Testis (tissue), 3 donors: ENCODE data around the gene PPP1R10. TPM values are rescaled to one million over a fixed set of nuclear protein-coding genes. Genes with fewer than 3 reads are reported as not detected.

Source experiments
- DNase-seq: peaks from one replicate; pipeline ENCODE4 v3.0.0-alpha.2; 2019
- H3K27ac ChIP-seq, 2 donors: fragments of 200-600 bp; sonication (generic); one replicate each; pipeline ENCODE4 v1.5.1; 2019
- H3K27me3 ChIP-seq: fragments of 200-600 bp; sonication (generic); one replicate; pipeline ENCODE4 v1.5.1; 2019
- H3K36me3 ChIP-seq: fragments of 200-600 bp; sonication (generic); one replicate; pipeline ENCODE4 v1.5.1; 2017; ENCODE audit warnings: low read depth; ENCODE audit errors: missing control alignments
- H3K4me1 ChIP-seq: fragments of 200-600 bp; sonication (generic); one replicate; pipeline ENCODE4 v1.5.1; 2019
- H3K4me3 ChIP-seq, 2 donors: fragments of 200-600 bp; sonication (generic); one replicate each; pipeline ENCODE4 v1.5.1; 2017 to 2019
- H3K9me3 ChIP-seq: fragments of 200-600 bp; sonication (generic); one replicate; pipeline ENCODE4 v1.5.1; 2017
- POLR2A ChIP-seq: fragments of 450-650 bp; IDR thresholded peaks from one replicate; pipeline ENCODE4 v1.6.1; 2017; ENCODE audit warnings: antibody characterized with exemption, mild to moderate bottlenecking, moderate library complexity
- WGBS, 2 donors: methylation state at CpG; one replicate each; pipeline ENCODE4 v1.1.5; 2018; 5-methylcytosine and 5-hydroxymethylcytosine counted together
- intact Hi-C: fragments of 100-400 bp; cut with DNase I; formaldehyde crosslinking; loops from one replicate; pipeline ENCODE4 v1.15.1; 2023; ENCODE audit warnings: low total_unique reads
- polyA plus RNA-seq: library from polyadenylated mRNA; stranded (reverse); fragments of 350-450 nt; fragmentation: Illumina TruSeq; extraction: RNeasy Lipid Tissue Mini Kit (QIAGEN cat#74804); gene quantifications from one replicate; pipeline ENCODE4 v1.2.3, GENCODE V29; 2014; ENCODE audit warnings: low read depth, low replicate concordance; ENCODE audit not compliant: insufficient read depth
- total RNA-seq, 2 donors: library from RNA; depleted of rRNA; stranded (reverse); fragments of >200 nt; gene quantifications; one replicate each; pipeline ENCODE4 v1.2.3, GENCODE V29; 2016
- TF ChIP-seq, protein P1 (sequence below), 3 experiments: fragments of 450-650 bp in 2 of 3; fragments of 200-600 bp in 1 of 3; sonication (generic) in 1 of 3; IDR thresholded peaks; one replicate each; pipeline ENCODE4 v1.5.1; 2016 to 2019; ENCODE audit warnings: antibody characterized with exemption in 3 of 3, mild to moderate bottlenecking in 2 of 3, moderate library complexity in 1 of 3

Gene PPP1R10
- total and polyA plus RNA-seq, 3 donors from 2014 or later: 47.4 to 72.7 (median 50.8) TPM

- peak overlapping the region; percentile 83 to 91 for H3K27ac ChIP-seq
- 1% methylated on average over 31 to 44 of the region's 78 CpGs for WGBS, 2 donors
- DNase-seq: peak; percentile 77
- H3K27me3 ChIP-seq: no peaks in the 10 kb centered on the region
- no peaks in the 10 kb centered on the region for H3K9me3 ChIP-seq
- no peak for TF ChIP-seq POLR2A
- TF ChIP-seq, protein P1, sequence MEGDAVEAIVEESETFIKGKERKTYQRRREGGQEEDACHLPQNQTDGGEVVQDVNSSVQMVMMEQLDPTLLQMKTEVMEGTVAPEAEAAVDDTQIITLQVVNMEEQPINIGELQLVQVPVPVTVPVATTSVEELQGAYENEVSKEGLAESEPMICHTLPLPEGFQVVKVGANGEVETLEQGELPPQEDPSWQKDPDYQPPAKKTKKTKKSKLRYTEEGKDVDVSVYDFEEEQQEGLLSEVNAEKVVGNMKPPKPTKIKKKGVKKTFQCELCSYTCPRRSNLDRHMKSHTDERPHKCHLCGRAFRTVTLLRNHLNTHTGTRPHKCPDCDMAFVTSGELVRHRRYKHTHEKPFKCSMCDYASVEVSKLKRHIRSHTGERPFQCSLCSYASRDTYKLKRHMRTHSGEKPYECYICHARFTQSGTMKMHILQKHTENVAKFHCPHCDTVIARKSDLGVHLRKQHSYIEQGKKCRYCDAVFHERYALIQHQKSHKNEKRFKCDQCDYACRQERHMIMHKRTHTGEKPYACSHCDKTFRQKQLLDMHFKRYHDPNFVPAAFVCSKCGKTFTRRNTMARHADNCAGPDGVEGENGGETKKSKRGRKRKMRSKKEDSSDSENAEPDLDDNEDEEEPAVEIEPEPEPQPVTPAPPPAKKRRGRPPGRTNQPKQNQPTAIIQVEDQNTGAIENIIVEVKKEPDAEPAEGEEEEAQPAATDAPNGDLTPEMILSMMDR (IDR thresholded peaks at IDR 0.05): no peak
- H3K4me3 ChIP-seq: peak overlapping the region; percentile 91 to 97
- peaks cover 7% of the 10 kb centered on the region for H3K4me1 ChIP-seq
- intact Hi-C loops: no loop called here
- no peaks in the 10 kb centered on the region for H3K36me3 ChIP-seq
These were observed 30.4 kb upstream of the PPP1R10 start for GRCh38 chr6:30647242-30648116.

DNA sequence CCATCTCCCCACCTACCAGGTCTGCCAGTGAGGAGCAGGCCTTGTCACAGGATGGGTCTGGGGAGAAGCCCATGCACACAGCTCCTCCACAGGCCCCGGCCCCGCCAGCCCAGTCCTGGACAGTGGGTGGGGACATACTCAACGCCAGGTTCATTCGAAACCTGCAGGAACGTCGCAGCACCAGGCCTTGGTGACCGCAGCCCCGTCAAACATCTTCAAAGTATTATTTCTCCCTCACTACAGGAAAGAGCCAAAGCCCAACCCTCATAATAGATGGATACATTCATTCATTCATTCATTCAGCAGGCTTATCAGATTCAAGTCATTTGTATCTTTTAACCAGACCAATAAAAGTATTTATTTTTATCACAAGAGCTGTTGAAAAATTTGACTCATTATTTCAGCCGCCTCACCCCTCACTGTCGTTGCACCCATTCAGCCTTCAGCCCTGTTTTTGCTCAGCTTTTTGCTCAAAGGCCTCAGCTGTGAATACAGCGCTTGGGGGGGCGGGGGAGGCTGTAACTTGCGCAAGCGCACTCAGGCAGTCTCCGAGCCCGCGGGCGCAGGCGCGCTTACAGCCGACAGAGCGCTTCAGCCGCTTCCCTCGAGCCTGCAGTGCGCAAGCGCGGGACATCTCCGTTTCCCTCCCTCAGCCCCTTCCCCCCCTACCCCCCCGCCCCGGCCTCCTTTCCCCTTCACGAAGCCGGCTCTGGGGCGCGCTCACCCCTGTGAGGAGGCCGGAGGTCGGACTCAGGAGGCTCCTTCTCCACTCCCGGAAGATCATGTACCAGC lies 29.6 kb upstream of the PPP1R10 start, which contains the start of gene C6orf136:
TSS of gene C6orf136 (plus strand) at position 684 of the 792 bp plus-strand sequence. CDS start at position 783, 99 bp downstream.
- peak; percentile 94 for DNase-seq
- peak within 1 kb of the TSS; percentile 83 to 91 for H3K27ac ChIP-seq
- peak within 1 kb of the TSS; percentile 91 to 97 for H3K4me3 ChIP-seq
- no peaks in the 10 kb centered on the region for H3K36me3 ChIP-seq
- 10 to 21% methylated on average over 9 to 35 of the region's 37 CpGs for WGBS, 2 donors
- no peaks in the 10 kb centered on the region for H3K27me3 ChIP-seq
- no peaks in the 10 kb centered on the region for H3K9me3 ChIP-seq
- intact Hi-C loops: no loop called here
- TF ChIP-seq, protein P1 (IDR thresholded peaks at IDR 0.05): no peak
- TF ChIP-seq POLR2A: no peak
- H3K4me1 ChIP-seq: peaks cover 7% of the 10 kb centered on the region

GRCh38 chr6:30645989-30646388 lies 28.9 kb upstream of the PPP1R10 start:
- no peaks in the 10 kb centered on the region for H3K9me3 ChIP-seq
- no peaks in the 10 kb centered on the region for H3K27me3 ChIP-seq
- no peaks in the 10 kb centered on the region for H3K36me3 ChIP-seq
- intact Hi-C loops: no loop called here
- peaks cover 7% of the 10 kb centered on the region for H3K4me1 ChIP-seq
- no peak for DNase-seq
- WGBS, 2 donors: 46 to 50% methylated on average over 1 of the region's 1 CpG
- TF ChIP-seq, protein P1 (IDR thresholded peaks at IDR 0.05): no peak
- no peak for TF ChIP-seq POLR2A
- no peak overlapping the region for H3K27ac ChIP-seq
- no peak overlapping the region for H3K4me3 ChIP-seq

GRCh38 chr6:30644769-30645168 lies 27.7 kb upstream of the PPP1R10 start:
- H3K36me3 ChIP-seq: no peaks in the 10 kb centered on the region
- TF ChIP-seq, protein P1 (IDR thresholded peaks at IDR 0.05): no peak
- TF ChIP-seq POLR2A: no peak
- WGBS, 2 donors: 72 to 82% methylated on average over 5 of the region's 5 CpGs
- no peak for DNase-seq
- no peak overlapping the region for H3K27ac ChIP-seq
- H3K4me1 ChIP-seq: peaks cover 7% of the 10 kb centered on the region
- no peak overlapping the region for H3K4me3 ChIP-seq
- H3K27me3 ChIP-seq: no peaks in the 10 kb centered on the region
- intact Hi-C loops: no loop called here
- no peaks in the 10 kb centered on the region for H3K9me3 ChIP-seq
